Measurements from ENCODE around the gene DBR1. TPM values are rescaled to one million over a fixed set of nuclear protein-coding genes. Genes with fewer than 3 reads are reported as not detected.
"Not testable (repeated sequence)": the region's sequence is repeated elsewhere in the genome, so short reads cannot be mapped to it uniquely, and the experiment has no call there.

Gene DBR1
- total RNA-seq, 1 donor from 2014 or later = 14.9 TPM

DNA sequence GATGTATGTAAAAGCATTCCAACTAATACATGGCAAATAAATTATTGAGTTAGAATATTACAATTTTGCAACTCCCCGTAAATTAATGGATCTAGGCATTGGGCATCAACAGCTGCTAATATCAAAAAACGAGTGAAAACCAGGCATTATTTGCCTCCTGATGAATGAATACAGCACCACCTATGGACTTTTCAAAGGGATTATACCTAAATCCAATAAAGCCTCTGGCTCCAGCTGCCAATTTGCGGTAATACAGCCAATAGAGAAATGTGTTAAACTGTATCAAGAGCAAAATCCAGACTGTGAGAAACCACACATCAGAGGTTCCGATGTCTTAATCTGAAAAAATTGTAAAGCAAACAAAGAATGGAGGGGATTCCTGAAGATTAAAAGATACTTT is 26.2 kb downstream of the DBR1 start:
- no peak for DNase-seq (ENCODE audit: low spot score)
- H3K36me3 Mint-ChIP-seq (ENCODE audit: low read depth) = peaks cover under 1% of the 10 kb centered on the region
- peak; percentile 15 for TF ChIP-seq CTCF (IDR thresholded peaks at IDR 0.05)
- H3K9me3 Mint-ChIP-seq (ENCODE audit: low read depth) = peaks cover 8% of the 10 kb centered on the region
- H3K4me3 Mint-ChIP-seq (ENCODE audit: unreplicated experiment) = no peak overlapping the region
- no peaks in the 10 kb centered on the region for H3K27me3 Mint-ChIP-seq (ENCODE audit: low read depth)
- no peaks in the 10 kb centered on the region for H3K4me1 Mint-ChIP-seq (ENCODE audit: low read depth)
- no peak overlapping the region for H3K27ac Mint-ChIP-seq (ENCODE audit: unreplicated experiment)

- DNase-seq (ENCODE audit: low spot score); H3K27me3 Mint-ChIP-seq (ENCODE audit: low read depth); H3K27ac Mint-ChIP-seq (ENCODE audit: unreplicated experiment); H3K4me3 Mint-ChIP-seq (ENCODE audit: unreplicated experiment); H3K4me1 Mint-ChIP-seq (ENCODE audit: low read depth); H3K9me3 Mint-ChIP-seq (ENCODE audit: low read depth); H3K36me3 Mint-ChIP-seq (ENCODE audit: low read depth): not testable (repeated sequence)
Measured at GRCh38 chr3:138142181-138142580, 32.5 kb downstream of the DBR1 start.

DNA sequence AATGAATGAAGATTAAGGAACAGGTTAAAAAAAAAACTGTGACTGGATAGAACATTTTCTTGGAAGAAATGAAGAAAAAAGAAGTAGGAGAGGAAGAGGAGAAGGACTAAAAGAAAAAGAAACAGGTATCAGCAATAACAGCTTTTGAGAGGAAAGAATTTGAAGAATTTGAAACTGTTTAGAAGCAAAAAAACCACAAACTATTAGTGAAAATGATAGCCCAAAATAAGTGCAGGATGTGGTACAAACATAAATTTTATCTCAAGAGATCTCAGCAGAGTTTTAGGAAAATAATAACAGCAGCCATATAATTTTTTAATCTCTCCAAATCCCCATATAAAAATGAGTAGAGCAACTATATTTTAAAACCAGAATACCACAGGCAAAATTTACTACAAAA is 33.8 kb downstream of the DBR1 start:
- no peak overlapping the region for H3K27ac Mint-ChIP-seq (ENCODE audit: unreplicated experiment)
- H3K27me3 Mint-ChIP-seq (ENCODE audit: low read depth) = peaks cover 4% of the 10 kb centered on the region
- H3K4me3 Mint-ChIP-seq (ENCODE audit: unreplicated experiment) = no peak overlapping the region
- no peaks in the 10 kb centered on the region for H3K4me1 Mint-ChIP-seq (ENCODE audit: low read depth)
- TF ChIP-seq CTCF (IDR thresholded peaks at IDR 0.05) = no peak
- no peak for DNase-seq (ENCODE audit: low spot score)
- H3K9me3 Mint-ChIP-seq (ENCODE audit: low read depth) = peaks cover 7% of the 10 kb centered on the region
- peaks cover 1% of the 10 kb centered on the region for H3K36me3 Mint-ChIP-seq (ENCODE audit: low read depth)

- Mint-ChIP-seq H3K27ac (ENCODE audit: unreplicated experiment) (no peak overlapping the region), H3K4me3 (ENCODE audit: unreplicated experiment) (no peak overlapping the region), H3K9me3 (ENCODE audit: low read depth) (peaks cover 7% of the 10 kb centered on the region), H3K27me3 (ENCODE audit: low read depth) (peaks cover 9% of the 10 kb centered on the region), H3K4me1 (ENCODE audit: low read depth) (no peaks in the 10 kb centered on the region), H3K36me3 (ENCODE audit: low read depth) (peaks cover 1% of the 10 kb centered on the region)
- no peak for DNase-seq (ENCODE audit: low spot score)
- no peak for TF ChIP-seq CTCF (IDR thresholded peaks at IDR 0.05)
Measured at GRCh38 chr3:138139691-138140090, 35.0 kb downstream of the DBR1 start.

- no peaks in the 10 kb centered on the region for H3K9me3 Mint-ChIP-seq (ENCODE audit: low read depth)
- TF ChIP-seq CTCF (IDR thresholded peaks at IDR 0.05) = no peak
- H3K4me1 Mint-ChIP-seq (ENCODE audit: low read depth) = no peaks in the 10 kb centered on the region
- DNase-seq (ENCODE audit: low spot score) = no peak
- H3K4me3 Mint-ChIP-seq (ENCODE audit: unreplicated experiment) = no peak overlapping the region
- H3K27ac Mint-ChIP-seq (ENCODE audit: unreplicated experiment) = no peak overlapping the region
- H3K27me3 Mint-ChIP-seq (ENCODE audit: low read depth) = peaks cover 10% of the 10 kb centered on the region
- H3K36me3 Mint-ChIP-seq (ENCODE audit: low read depth) = no peaks in the 10 kb centered on the region
Measured at GRCh38 chr3:138137861-138138260, 36.9 kb downstream of the DBR1 start.

GRCh38 chr3:138136201-138136600 is 38.5 kb downstream of the DBR1 start:
- no peak overlapping the region for H3K27ac Mint-ChIP-seq (ENCODE audit: unreplicated experiment)
- H3K4me3 Mint-ChIP-seq (ENCODE audit: unreplicated experiment) = no peak overlapping the region
- no peaks in the 10 kb centered on the region for H3K36me3 Mint-ChIP-seq (ENCODE audit: low read depth)
- peaks cover 14% of the 10 kb centered on the region for H3K27me3 Mint-ChIP-seq (ENCODE audit: low read depth)
- no peaks in the 10 kb centered on the region for H3K4me1 Mint-ChIP-seq (ENCODE audit: low read depth)
- H3K9me3 Mint-ChIP-seq (ENCODE audit: low read depth) = no peaks in the 10 kb centered on the region
- no peak for TF ChIP-seq CTCF (IDR thresholded peaks at IDR 0.05)
- no peak for DNase-seq (ENCODE audit: low spot score)
